OCI-LY1 (cell line): Measurements from ENCODE around the gene IL36B.

Experiments
- H2AFZ ChIP-seq: fragments of 200-600 bp; sonication (generic), shearing (Covaris generic); 2 replicates; pipeline ENCODE4 v1.6.0; 2014; ENCODE audit warnings: antibody characterized with exemption, mild to moderate bottlenecking, low read length
- H3F3A ChIP-seq: fragments of 200-600 bp; sonication (generic), shearing (Covaris generic); 2 replicates; pipeline ENCODE4 v1.6.0; 2014; ENCODE audit warnings: mild to moderate bottlenecking, antibody characterized with exemption, low read length, moderate library complexity; ENCODE audit not compliant: insufficient read depth
- H3K27ac ChIP-seq: fragments of 200-600 bp; sonication (generic); 2 replicates; pipeline ENCODE4 v1.5.1; 2014; ENCODE audit warnings: low read length, mixed run types, mild to moderate bottlenecking, low read depth; ENCODE audit not compliant: poor library complexity, severe bottlenecking
- H3K27me3 ChIP-seq: fragments of 200-600 bp; sonication (generic); 2 replicates; pipeline ENCODE4 v1.6.0; 2014; ENCODE audit warnings: antibody characterized with exemption, mild to moderate bottlenecking, low read length, moderate library complexity; ENCODE audit not compliant: insufficient read depth
- H3K36me3 ChIP-seq: fragments of 200-600 bp; sonication (generic); 2 replicates; pipeline ENCODE4 v1.6.1; 2014; ENCODE audit warnings: mild to moderate bottlenecking, antibody characterized with exemption, low read length, moderate library complexity, mixed read lengths; ENCODE audit not compliant: insufficient read depth
- H3K4me1 ChIP-seq: fragments of 200-600 bp; sonication (generic); 2 replicates; pipeline ENCODE4 v1.5.1; 2014; ENCODE audit warnings: mild to moderate bottlenecking, low read length, moderate library complexity; ENCODE audit not compliant: insufficient read depth, severe bottlenecking
- H3K4me2 ChIP-seq: fragments of 200-600 bp; sonication (generic), shearing (Covaris generic); 2 replicates; pipeline ENCODE4 v1.6.1; 2014; ENCODE audit warnings: low read length
- H3K4me3 ChIP-seq: fragments of 200-600 bp; sonication (generic); 2 replicates; pipeline ENCODE4 v1.5.1; 2014; ENCODE audit warnings: low read length, low read depth, mild to moderate bottlenecking, mixed read lengths; ENCODE audit not compliant: poor library complexity, severe bottlenecking
- H3K79me2 ChIP-seq: fragments of 200-600 bp; shearing (Covaris generic); 2 replicates; pipeline ENCODE4 v1.6.1; 2016; ENCODE audit warnings: mixed run types, low read length, mixed read lengths; ENCODE audit not compliant: insufficient read depth
- H3K9ac ChIP-seq: fragments of 200-600 bp; sonication (generic), shearing (Covaris generic); 2 replicates; pipeline ENCODE4 v1.6.1; 2014; ENCODE audit warnings: mild to moderate bottlenecking, low read length, mixed read lengths
- H3K9me2 ChIP-seq: fragments of 200-600 bp; sonication (generic), shearing (Covaris generic); 2 replicates; pipeline ENCODE4 v1.6.1; 2014; ENCODE audit warnings: low read depth, mild to moderate bottlenecking, low read length, mixed read lengths
- H3K9me3 ChIP-seq: fragments of 200-600 bp; shearing (Covaris generic); 2 replicates; pipeline ENCODE4 v1.6.1; 2014; ENCODE audit warnings: low read length, mixed read lengths
- H4K20me1 ChIP-seq: fragments of 200-600 bp; sonication (generic), shearing (Covaris generic); 2 replicates; pipeline ENCODE4 v1.6.0; 2016; ENCODE audit warnings: mild to moderate bottlenecking, low read length; ENCODE audit not compliant: insufficient read depth
- CTCF ChIP-seq: fragments of 200-600 bp; sonication (generic), shearing (Covaris generic); IDR thresholded peaks from 2 replicates; pipeline ENCODE4 v1.5.1; 2017; ENCODE audit warnings: mild to moderate bottlenecking, antibody characterized with exemption, low read length, moderate library complexity, mixed read lengths
- EZH2 ChIP-seq: fragments of 200-600 bp; sonication (generic), shearing (Covaris generic); IDR thresholded peaks from 2 replicates; pipeline ENCODE4 v1.8.0; 2017; ENCODE audit warnings: borderline replicate concordance, mixed run types, mild to moderate bottlenecking, antibody characterized with exemption, low read length, moderate library complexity, mixed read lengths

The IL36B gene

GRCh38 chr2:113079131-113079530, 26.5 kb upstream of the IL36B start:
- Histone ChIP-seq H3K4me3 (no peak overlapping the region), H3K4me1 (no peaks in the 10 kb centered on the region), H3K79me2 (no peaks in the 10 kb centered on the region), H3K9me2 (no peaks in the 10 kb centered on the region), H3K36me3 (no peaks in the 10 kb centered on the region), H3K27me3 (peaks cover 4% of the 10 kb centered on the region; the same call in 1 of the 2 replicates), H3K9ac (no peak overlapping the region), H4K20me1 (no peaks in the 10 kb centered on the region), H3F3A (no peaks in the 10 kb centered on the region), H2AFZ (no peak overlapping the region), H3K4me2 (no peak overlapping the region), H3K27ac (no peak overlapping the region), H3K9me3 (no peaks in the 10 kb centered on the region)
- TF ChIP-seq CTCF (no peak), EZH2 (no peak)

- Histone ChIP-seq H3F3A (no peaks in the 10 kb centered on the region), H3K27ac (no peak overlapping the region), H3K27me3 (peaks cover 3% of the 10 kb centered on the region; the same call in 1 of the 2 replicates), H3K9ac (no peak overlapping the region), H4K20me1 (no peaks in the 10 kb centered on the region), H3K4me3 (no peak overlapping the region), H3K9me2 (no peaks in the 10 kb centered on the region), H3K4me1 (no peaks in the 10 kb centered on the region), H3K79me2 (no peaks in the 10 kb centered on the region), H3K36me3 (no peaks in the 10 kb centered on the region), H2AFZ (no peak overlapping the region), H3K4me2 (no peak overlapping the region), H3K9me3 (no peaks in the 10 kb centered on the region)
- TF ChIP-seq CTCF (no peak), EZH2 (no peak)
These were observed 25.7 kb upstream of the IL36B start for GRCh38 chr2:113078350-113078839.

- H3K27me3 ChIP-seq = no peaks in the 10 kb centered on the region
- H3K4me1 ChIP-seq = no peaks in the 10 kb centered on the region
- no peak overlapping the region for H3K27ac ChIP-seq
- TF ChIP-seq EZH2 (no peak), CTCF (no peak)
- no peak overlapping the region for H2AFZ ChIP-seq
- H3K9me3 ChIP-seq = no peaks in the 10 kb centered on the region
- H3F3A ChIP-seq = no peaks in the 10 kb centered on the region
- no peaks in the 10 kb centered on the region for H4K20me1 ChIP-seq
- no peak overlapping the region for H3K4me2 ChIP-seq
- H3K4me3 ChIP-seq = no peak overlapping the region
- no peaks in the 10 kb centered on the region for H3K36me3 ChIP-seq
- H3K9me2 ChIP-seq = no peaks in the 10 kb centered on the region
- no peaks in the 10 kb centered on the region for H3K79me2 ChIP-seq
- no peak overlapping the region for H3K9ac ChIP-seq
These were observed 25.3 kb upstream of the IL36B start for GRCh38 chr2:113077921-113078320.
